Upper lobe of left lung (tissue), 6 donors: Measurements from ENCODE around the gene CELF5. TPM values are rescaled to one million over a fixed set of nuclear protein-coding genes. Genes with fewer than 3 reads are reported as not detected.

Experiments
- ATAC-seq, 2 donors: fragments of 200-7000 bp; cut with Tn5 transposase; one replicate each; pipeline ENCODE4 v1.9.1; 2022; ENCODE audit warnings: mild to moderate bottlenecking in 2 of 2, moderate library complexity in 2 of 2; ENCODE audit not compliant: low FRiP score in 2 of 2
- DNase-seq, 2 donors: peaks; one replicate each; pipeline ENCODE4 v3.0.0-alpha.2; 2019 to 2020
- H3K27ac ChIP-seq, 4 donors: fragments of 200-600 bp; sonication (generic); one replicate each; pipeline ENCODE4 v1.5.1; 2016 to 2019
- H3K27me3 ChIP-seq, 4 donors: fragments of 200-600 bp; sonication (generic); one replicate each; pipeline ENCODE4 v1.5.1; 2017 to 2019
- H3K36me3 ChIP-seq, 4 donors: fragments of 200-600 bp; sonication (generic); one replicate each; pipeline ENCODE4 v1.5.1; 2016 to 2019
- H3K4me1 ChIP-seq, 4 donors: fragments of 200-600 bp; sonication (generic); one replicate each; pipeline ENCODE4 v1.5.1; 2018 to 2019
- H3K4me3 ChIP-seq, 4 donors: fragments of 200-600 bp; sonication (generic); one replicate each; pipeline ENCODE4 v1.5.1; 2017 to 2019; ENCODE audit warnings: mild to moderate bottlenecking in 2 of 4, moderate library complexity in 1 of 4
- H3K9me3 ChIP-seq, 4 donors: fragments of 200-600 bp; sonication (generic); one replicate each; pipeline ENCODE4 v1.5.1; 2018 to 2019
- EP300 ChIP-seq, 4 donors: sonication (generic); formaldehyde crosslinking; IDR thresholded peaks; one replicate each; pipeline ENCODE4 v1.5.1; 2017; ENCODE audit warnings: antibody characterized with exemption in 4 of 4, control low read depth in 2 of 4
- POLR2A ChIP-seq, 4 donors: fragments of 450-650 bp; IDR thresholded peaks; one replicate each; pipeline ENCODE4 v1.5.1; 2016 to 2017; ENCODE audit warnings: antibody characterized with exemption in 4 of 4, mild to moderate bottlenecking in 2 of 4
- POLR2AphosphoS5 ChIP-seq, 2 donors: sonication (generic); formaldehyde crosslinking; IDR thresholded peaks; one replicate each; pipeline ENCODE4 v1.5.1; 2017; ENCODE audit warnings: antibody characterized with exemption in 2 of 2
- WGBS, 2 donors: methylation state at CpG; one replicate each; pipeline ENCODE4 v1.1.5; 2017 to 2018; 5-methylcytosine and 5-hydroxymethylcytosine counted together
- total RNA-seq, 6 donors: library from RNA; depleted of rRNA in 4 of 6; stranded (reverse); fragments of >200 nt in 4 of 6; gene quantifications; one replicate each; pipeline versions ENCODE4 v1.1.0 to v1.2.1, GENCODE V29; 2016 to 2021
- TF ChIP-seq, protein P1 (sequence below), 6 experiments: fragments of 450-650 bp in 4 of 6; fragments of 200-600 bp in 2 of 6; sonication (generic) in 2 of 6; IDR thresholded peaks; one replicate each; pipeline ENCODE4 v1.5.1; 2016 to 2019; ENCODE audit warnings: antibody characterized with exemption in 6 of 6
- donor health status: DM: no; HTN: no; CAD: no; lungs with moderate emphysema.
- donor health status: DM: no; HTN: yes; CAD: no; lungs with severe emphysema.

The CELF5 gene
- total RNA-seq, 6 donors from 2014 or later, result 0.49 to 0.76 TPM; not detected in 4

DNA sequence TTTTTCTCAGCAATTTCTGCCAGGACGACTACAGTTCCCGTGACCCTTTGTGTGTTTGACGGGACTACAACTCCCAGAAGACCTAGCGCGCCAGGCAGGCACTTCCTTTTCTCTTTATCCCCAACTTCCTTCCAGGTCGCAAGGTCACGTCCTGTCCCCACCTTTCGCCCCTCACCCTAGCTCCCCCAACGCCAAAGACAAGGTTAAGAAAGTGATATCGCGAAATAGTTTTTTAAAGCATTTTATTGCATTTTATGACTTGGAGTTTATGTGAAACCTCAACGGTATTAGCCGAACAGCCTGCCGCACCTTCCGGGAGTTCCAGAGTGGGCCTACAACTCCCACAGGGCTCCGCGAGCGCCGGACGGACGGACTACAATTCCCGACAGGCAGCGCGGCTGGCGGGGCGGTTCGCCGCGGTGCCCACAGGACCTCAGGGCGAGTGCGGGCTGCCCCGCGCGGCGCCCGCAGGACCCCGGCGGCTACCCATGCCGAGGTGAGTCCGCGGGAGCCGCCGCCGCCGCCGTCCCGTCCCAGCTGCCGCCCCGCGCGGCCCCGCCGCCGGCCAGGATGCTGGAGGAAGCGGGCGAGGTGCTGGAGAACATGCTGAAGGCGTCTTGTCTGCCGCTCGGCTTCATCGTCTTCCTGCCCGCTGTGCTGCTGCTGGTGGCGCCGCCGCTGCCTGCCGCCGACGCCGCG is 38.9 kb upstream of the CELF5 start, which contains the start of gene NCLN:
Gene NCLN (plus strand): TSS at position 470 of the 699 bp plus-strand sequence. CDS start 101 bp downstream, at position 571.
- ATAC-seq, result peak; percentile 97 to 98
- TF ChIP-seq EP300 (IDR thresholded peaks at IDR 0.05) (no peak), POLR2AphosphoS5 (IDR thresholded peaks at IDR 0.05) (peak; percentile 68 to 74), POLR2A (IDR thresholded peaks at IDR 0.05) (peak in 3 of 4 donors; percentile 24 to 72 (median 55))
- TF ChIP-seq, protein P1, sequence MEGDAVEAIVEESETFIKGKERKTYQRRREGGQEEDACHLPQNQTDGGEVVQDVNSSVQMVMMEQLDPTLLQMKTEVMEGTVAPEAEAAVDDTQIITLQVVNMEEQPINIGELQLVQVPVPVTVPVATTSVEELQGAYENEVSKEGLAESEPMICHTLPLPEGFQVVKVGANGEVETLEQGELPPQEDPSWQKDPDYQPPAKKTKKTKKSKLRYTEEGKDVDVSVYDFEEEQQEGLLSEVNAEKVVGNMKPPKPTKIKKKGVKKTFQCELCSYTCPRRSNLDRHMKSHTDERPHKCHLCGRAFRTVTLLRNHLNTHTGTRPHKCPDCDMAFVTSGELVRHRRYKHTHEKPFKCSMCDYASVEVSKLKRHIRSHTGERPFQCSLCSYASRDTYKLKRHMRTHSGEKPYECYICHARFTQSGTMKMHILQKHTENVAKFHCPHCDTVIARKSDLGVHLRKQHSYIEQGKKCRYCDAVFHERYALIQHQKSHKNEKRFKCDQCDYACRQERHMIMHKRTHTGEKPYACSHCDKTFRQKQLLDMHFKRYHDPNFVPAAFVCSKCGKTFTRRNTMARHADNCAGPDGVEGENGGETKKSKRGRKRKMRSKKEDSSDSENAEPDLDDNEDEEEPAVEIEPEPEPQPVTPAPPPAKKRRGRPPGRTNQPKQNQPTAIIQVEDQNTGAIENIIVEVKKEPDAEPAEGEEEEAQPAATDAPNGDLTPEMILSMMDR (IDR thresholded peaks at IDR 0.05), result peak in 3 of 6 experiments; percentile 27 to 30 (median 29)
- H3K27ac ChIP-seq, result peak within 1 kb of the TSS; percentile 80 to 90 (median 83)
- peaks cover 0 to 7% (median 2%) of the 10 kb centered on the region in 4 donors for H3K36me3 ChIP-seq
- WGBS, 2 donors, result 1% methylated on average over 24 to 53 of the region's 69 CpGs
- H3K9me3 ChIP-seq, result no peaks in the 10 kb centered on the region
- H3K4me3 ChIP-seq, result peak within 1 kb of the TSS; percentile 80 to 98 (median 84)
- DNase-seq, result peak; percentile 97 to 99
- H3K27me3 ChIP-seq, result no peaks in the 10 kb centered on the region
- peaks cover 30 to 47% (median 39%) of the 10 kb centered on the region in 4 donors for H3K4me1 ChIP-seq

DNA sequence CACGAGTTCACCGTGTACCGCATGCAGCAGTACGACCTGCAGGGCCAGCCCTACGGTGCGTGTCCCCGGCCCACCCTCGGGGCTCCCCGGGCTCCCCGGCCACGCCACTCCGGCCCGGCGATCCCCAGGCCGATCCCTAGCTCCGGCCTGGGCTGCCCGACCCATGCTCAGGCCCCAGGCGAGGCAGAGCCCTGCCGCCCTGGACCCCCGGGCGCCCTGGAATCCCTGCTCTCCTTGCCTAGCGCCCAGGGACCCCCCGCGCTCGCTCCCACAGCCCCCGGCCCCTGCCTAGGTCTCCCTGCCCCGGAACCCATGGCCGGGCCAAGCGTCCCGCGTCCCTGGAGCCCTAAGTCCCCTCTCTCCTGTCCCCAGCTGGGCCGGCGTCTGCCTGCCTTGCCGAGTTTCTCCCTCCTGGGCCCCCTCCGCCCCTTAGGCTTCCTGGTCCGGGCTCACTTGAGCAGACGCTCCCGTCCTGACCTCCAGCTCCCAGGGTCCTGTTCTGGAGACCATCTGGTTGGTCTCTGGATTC is 38.2 kb upstream of the CELF5 start:
- Histone ChIP-seq H3K4me1 (peaks cover 30 to 47% (median 39%) of the 10 kb centered on the region in 4 donors), H3K4me3 (peak overlapping the region; percentile 80 to 98 (median 84)), H3K27me3 (no peaks in the 10 kb centered on the region), H3K27ac (peak overlapping the region; percentile 80 to 90 (median 83)), H3K36me3 (peaks cover 0 to 7% (median 2%) of the 10 kb centered on the region in 4 donors), H3K9me3 (no peaks in the 10 kb centered on the region)
- WGBS, 2 donors, result 0% methylated on average over 7 of the region's 38 CpGs; no CpG with 5 or more reads in 1 of the 2 donors
- peak in 1 of 2 donors; percentile 31 for ATAC-seq
- DNase-seq, result no peak
- no peak for TF ChIP-seq POLR2AphosphoS5 (IDR thresholded peaks at IDR 0.05)
- TF ChIP-seq, protein P1 (IDR thresholded peaks at IDR 0.05), result peak in 1 of 6 experiments; percentile 4

DNA sequence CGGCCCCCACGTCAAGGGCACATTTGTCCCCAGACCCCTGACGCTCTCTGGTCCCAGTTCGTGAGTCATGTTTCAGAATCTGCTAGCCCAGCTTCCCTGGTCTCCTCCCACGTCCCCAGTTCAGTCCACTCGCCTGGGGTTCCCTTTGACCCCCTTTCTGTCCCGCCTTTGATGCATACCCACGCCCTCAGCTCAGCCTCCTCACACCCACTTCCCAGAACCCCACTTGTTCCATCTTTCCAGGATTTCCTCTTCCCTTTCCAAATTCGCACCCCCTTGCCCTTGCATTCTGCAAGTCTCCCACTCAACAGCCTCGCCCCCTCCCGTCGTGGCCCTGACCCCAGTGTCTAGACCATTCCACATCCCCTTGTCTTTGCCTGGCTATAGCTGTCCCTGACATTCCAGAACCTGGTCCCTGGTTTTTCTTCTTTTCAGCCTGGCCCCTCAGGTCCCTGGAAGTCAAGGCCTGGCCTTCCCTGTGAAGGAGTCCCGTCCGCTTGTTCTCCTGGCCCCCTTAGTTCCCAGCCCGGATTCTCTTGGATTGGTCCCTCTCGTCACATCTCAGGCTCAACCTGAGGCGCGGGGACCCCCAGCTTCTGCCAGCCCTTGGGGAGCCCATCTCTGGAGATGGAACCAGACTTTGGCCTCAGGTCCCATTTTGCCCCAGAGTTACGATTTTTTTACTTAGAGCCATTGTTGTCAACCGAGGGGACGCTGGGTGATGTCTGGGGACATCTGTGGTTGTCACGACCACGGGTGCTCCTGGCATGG is 37.4 kb upstream of the CELF5 start:
- H3K9me3 ChIP-seq, result no peaks in the 10 kb centered on the region
- DNase-seq (peak in 1 of 2 donors; percentile 28), ATAC-seq (no peak)
- H3K4me1 ChIP-seq, result peaks cover 30 to 47% (median 39%) of the 10 kb centered on the region in 4 donors
- peak overlapping the region in 3 of 4 donors; percentile 80 to 90 (median 82) for H3K27ac ChIP-seq
- TF ChIP-seq EP300 (IDR thresholded peaks at IDR 0.05) (no peak), POLR2A (IDR thresholded peaks at IDR 0.05) (no peak), POLR2AphosphoS5 (IDR thresholded peaks at IDR 0.05) (no peak)
- TF ChIP-seq, protein P1 (IDR thresholded peaks at IDR 0.05), result no peak
- H3K27me3 ChIP-seq, result no peaks in the 10 kb centered on the region
- 61 to 74% methylated on average over 23 of the region's 23 CpGs for WGBS, 2 donors
- peak overlapping the region; percentile 80 to 98 (median 84) for H3K4me3 ChIP-seq
- H3K36me3 ChIP-seq, result peaks cover 0 to 9% (median 4%) of the 10 kb centered on the region in 4 donors

DNA sequence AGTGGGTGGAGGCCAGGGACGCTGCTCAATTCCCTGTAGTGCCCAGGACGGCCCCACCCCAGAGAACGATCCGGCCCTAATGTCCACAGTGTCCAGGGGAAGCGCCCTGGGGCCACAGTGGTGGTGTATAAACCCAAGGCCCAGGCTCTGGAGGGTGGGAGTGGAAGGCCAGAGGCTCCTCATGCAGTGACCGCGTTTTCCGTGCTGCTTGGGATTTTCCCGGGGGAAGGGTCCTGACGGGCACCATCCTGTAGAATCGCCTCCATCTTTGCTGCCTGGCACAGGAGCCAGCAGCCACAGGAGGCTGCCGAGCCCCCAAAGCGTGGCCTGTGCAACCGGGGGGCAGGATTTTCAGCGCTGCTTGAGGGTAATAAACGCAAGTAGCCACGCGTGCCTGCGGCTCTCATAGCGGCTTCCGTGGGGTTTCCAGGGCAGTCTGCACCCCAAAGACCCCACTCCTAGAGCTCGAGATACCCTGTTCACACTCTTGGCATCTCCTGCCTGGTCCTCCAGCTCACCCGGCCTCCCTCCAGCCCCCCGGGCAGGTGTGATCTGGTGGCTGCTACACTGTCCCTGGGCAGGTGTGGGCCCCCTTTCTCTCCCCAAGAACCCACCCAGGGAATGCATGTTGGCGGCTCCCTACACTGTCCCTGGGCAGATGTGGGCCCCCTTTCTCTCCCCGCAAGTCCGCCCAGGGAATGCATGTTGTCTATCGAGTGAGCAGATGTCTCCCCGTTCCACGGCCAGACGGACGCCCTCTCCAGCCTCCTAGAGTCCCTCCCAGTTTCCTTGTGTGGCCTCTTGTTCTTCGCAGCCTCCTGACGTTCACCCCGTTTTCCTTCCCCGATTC is 36.6 kb upstream of the CELF5 start:
- Histone ChIP-seq H3K36me3 (peaks cover 0 to 15% (median 7%) of the 10 kb centered on the region in 4 donors), H3K4me3 (peak overlapping the region in 1 of 4 donors; percentile 80), H3K27me3 (no peaks in the 10 kb centered on the region), H3K27ac (peak overlapping the region in 3 of 4 donors; percentile 54 to 86 (median 78)), H3K9me3 (no peaks in the 10 kb centered on the region), H3K4me1 (peaks cover 30 to 47% (median 39%) of the 10 kb centered on the region in 4 donors)
- TF ChIP-seq POLR2AphosphoS5 (IDR thresholded peaks at IDR 0.05) (no peak), EP300 (IDR thresholded peaks at IDR 0.05) (no peak), POLR2A (IDR thresholded peaks at IDR 0.05) (no peak)
- TF ChIP-seq, protein P1 (IDR thresholded peaks at IDR 0.05), result no peak
- peak in 1 of 2 donors; percentile 67 for DNase-seq
- ATAC-seq, result no peak
- 83% methylated on average over 25 to 34 of the region's 36 CpGs for WGBS, 2 donors
